ENCODE measurements around the gene C1orf115.
A peak's percentile ranks its signal among the peaks of the same experiment; 100 is the strongest.

The C1orf115 gene

GRCh38 chr1:220673921-220674320 is 16.2 kb upstream of the C1orf115 start:
- Histone ChIP-seq H3K79me2 (ENCODE audit: insufficient read depth, low read depth) (no peaks in the 10 kb centered on the region), H3K36me3 (ENCODE audit: insufficient read depth) (no peaks in the 10 kb centered on the region), H4K20me1 (ENCODE audit: insufficient read depth) (no peaks in the 10 kb centered on the region), H3K4me3 (IDR thresholded peaks at IDR 0.05; ENCODE audit: insufficient read depth, low read depth, low read length) (no peak overlapping the region), H3K4me2 (no peak overlapping the region), H3K4me1 (ENCODE audit: low read depth, poor library complexity, severe bottlenecking) (no peaks in the 10 kb centered on the region), H3K9ac (no peak overlapping the region), H3K27ac (no peak overlapping the region), H2AFZ (ENCODE audit: low read depth) (no peak overlapping the region), H3K27me3 (ENCODE audit: insufficient read depth, low read depth) (no peaks in the 10 kb centered on the region)
- TF ChIP-seq CTCF (conservative IDR thresholded peaks at IDR 0.05; ENCODE audit: low read depth, low read length): no peak

GRCh38 chr1:220677251-220677650 is 12.9 kb upstream of the C1orf115 start:
- Histone ChIP-seq H3K79me2 (ENCODE audit: insufficient read depth, low read depth) (no peaks in the 10 kb centered on the region), H3K4me1 (ENCODE audit: low read depth, poor library complexity, severe bottlenecking) (no peaks in the 10 kb centered on the region), H3K4me3 (IDR thresholded peaks at IDR 0.05; ENCODE audit: insufficient read depth, low read depth, low read length) (no peak overlapping the region), H3K4me2 (no peak overlapping the region), H2AFZ (ENCODE audit: low read depth) (no peak overlapping the region), H3K36me3 (ENCODE audit: insufficient read depth) (no peaks in the 10 kb centered on the region), H3K27me3 (ENCODE audit: insufficient read depth, low read depth) (no peaks in the 10 kb centered on the region), H4K20me1 (ENCODE audit: insufficient read depth) (no peaks in the 10 kb centered on the region), H3K27ac (no peak overlapping the region), H3K9ac (no peak overlapping the region)
- no peak for TF ChIP-seq CTCF (conservative IDR thresholded peaks at IDR 0.05; ENCODE audit: low read depth, low read length)

GRCh38 chr1:220680085-220680687 is 10.0 kb upstream of the C1orf115 start:
- H3K4me2 ChIP-seq: no peak overlapping the region
- H2AFZ ChIP-seq (ENCODE audit: low read depth): no peak overlapping the region
- no peak overlapping the region for H3K27ac ChIP-seq
- no peaks in the 10 kb centered on the region for H3K27me3 ChIP-seq (ENCODE audit: insufficient read depth, low read depth)
- H3K79me2 ChIP-seq (ENCODE audit: insufficient read depth, low read depth): no peaks in the 10 kb centered on the region
- no peaks in the 10 kb centered on the region for H4K20me1 ChIP-seq (ENCODE audit: insufficient read depth)
- no peaks in the 10 kb centered on the region for H3K36me3 ChIP-seq (ENCODE audit: insufficient read depth)
- TF ChIP-seq CTCF (conservative IDR thresholded peaks at IDR 0.05; ENCODE audit: low read depth, low read length): peak; percentile 85
- no peak overlapping the region for H3K9ac ChIP-seq
- H3K4me1 ChIP-seq (ENCODE audit: low read depth, poor library complexity, severe bottlenecking): no peaks in the 10 kb centered on the region
- no peak overlapping the region for H3K4me3 ChIP-seq (IDR thresholded peaks at IDR 0.05; ENCODE audit: insufficient read depth, low read depth, low read length)

GRCh38 chr1:220681220-220681880 is 8.8 kb upstream of the C1orf115 start:
- Histone ChIP-seq H3K4me3 (IDR thresholded peaks at IDR 0.05; ENCODE audit: insufficient read depth, low read depth, low read length) (no peak overlapping the region), H3K9ac (no peak overlapping the region), H3K79me2 (ENCODE audit: insufficient read depth, low read depth) (no peaks in the 10 kb centered on the region), H4K20me1 (ENCODE audit: insufficient read depth) (no peaks in the 10 kb centered on the region), H3K4me1 (ENCODE audit: low read depth, poor library complexity, severe bottlenecking) (no peaks in the 10 kb centered on the region), H3K27me3 (ENCODE audit: insufficient read depth, low read depth) (no peaks in the 10 kb centered on the region), H3K4me2 (no peak overlapping the region), H3K36me3 (ENCODE audit: insufficient read depth) (no peaks in the 10 kb centered on the region), H2AFZ (ENCODE audit: low read depth) (no peak overlapping the region), H3K27ac (no peak overlapping the region)
- no peak for TF ChIP-seq CTCF (conservative IDR thresholded peaks at IDR 0.05; ENCODE audit: low read depth, low read length)

Measured in KMS-11 (cell line).